Loucy (cell line): ENCODE measurements around the gene RAET1L.
"Not testable (repeated sequence)": the region's sequence is repeated elsewhere in the genome, so short reads cannot be mapped to it uniquely, and the experiment has no call there.

Source experiments
- H2AFZ ChIP-seq: fragments of 200-600 bp; sonication (generic); 2 replicates; pipeline ENCODE4 v1.6.0; 2016; ENCODE audit warnings: antibody characterized with exemption, mild to moderate bottlenecking, low read length, moderate library complexity
- H3F3A ChIP-seq: fragments of 200-600 bp; 2 replicates; pipeline ENCODE4 v1.6.0; 2016; ENCODE audit warnings: antibody characterized with exemption, low read depth, mild to moderate bottlenecking
- H3K27me3 ChIP-seq: fragments of 200-600 bp; sonication (generic); 2 replicates; pipeline ENCODE4 v1.6.1; 2014; ENCODE audit warnings: low read length, mild to moderate bottlenecking; ENCODE audit not compliant: insufficient read depth, poor library complexity, severe bottlenecking
- H3K36me3 ChIP-seq: fragments of 200-600 bp; sonication (generic); 2 replicates; pipeline ENCODE4 v1.6.1; 2016; ENCODE audit warnings: low read length; ENCODE audit not compliant: insufficient read depth
- H3K4me1 ChIP-seq: fragments of 200-600 bp; sonication (generic); 2 replicates; pipeline ENCODE4 v1.5.1; 2014; ENCODE audit warnings: low read length, mild to moderate bottlenecking; ENCODE audit not compliant: insufficient read depth, poor library complexity, severe bottlenecking
- H3K4me2 ChIP-seq: fragments of 200-600 bp; sonication (generic); 2 replicates; pipeline ENCODE4 v1.6.0; 2014; ENCODE audit warnings: antibody characterized with exemption, low read length, low read depth, mild to moderate bottlenecking; ENCODE audit not compliant: poor library complexity, severe bottlenecking
- H3K4me3 ChIP-seq: fragments of 200-600 bp; sonication (generic); 2 replicates; pipeline ENCODE4 v1.5.1; 2014; ENCODE audit warnings: low read length, mild to moderate bottlenecking, mixed read lengths; ENCODE audit not compliant: poor library complexity, severe bottlenecking
- H3K79me2 ChIP-seq: fragments of 200-600 bp; sonication (generic); 2 replicates; pipeline ENCODE4 v1.6.1; 2014; ENCODE audit warnings: low read length; ENCODE audit not compliant: insufficient read depth
- H3K9ac ChIP-seq: fragments of 200-600 bp; sonication (generic); 2 replicates; pipeline ENCODE4 v1.6.0; 2014; ENCODE audit warnings: mild to moderate bottlenecking, low read depth, low read length, moderate library complexity; ENCODE audit not compliant: poor library complexity, severe bottlenecking
- H3K9me2 ChIP-seq: fragments of 200-600 bp; sonication (generic); replicated peaks from 2 replicates; pipeline ENCODE4 v1.6.1; 2016; ENCODE audit warnings: low read depth, low read length, mixed read lengths
- H3K9me3 ChIP-seq: fragments of 200-600 bp; sonication (generic); 2 replicates; pipeline ENCODE4 v1.6.1; 2014; ENCODE audit warnings: mild to moderate bottlenecking, antibody characterized with exemption, low read length, low read depth; ENCODE audit not compliant: insufficient read depth
- H4K20me1 ChIP-seq: fragments of 200-600 bp; sonication (generic); 2 replicates; pipeline ENCODE4 v1.6.0; 2014; ENCODE audit warnings: antibody characterized with exemption, low read length, mild to moderate bottlenecking; ENCODE audit not compliant: insufficient read depth, poor library complexity, severe bottlenecking
- CTCF ChIP-seq: fragments of 200-600 bp; sonication (generic); conservative IDR thresholded peaks from 2 replicates; pipeline ENCODE4 v1.5.1; 2014; ENCODE audit warnings: mild to moderate bottlenecking, antibody characterized with exemption, low read length
- EZH2phosphoT487 ChIP-seq: fragments of 200-600 bp; IDR thresholded peaks from 2 replicates; pipeline ENCODE4 v1.6.1; 2018; ENCODE audit warnings: antibody characterized with exemption, mild to moderate bottlenecking, moderate library complexity, borderline replicate concordance

The RAET1L gene

GRCh38 chr6:150004101-150004782 is 21.1 kb downstream of the RAET1L start:
- Histone ChIP-seq H3K9me2 (no peaks in the 10 kb centered on the region), H3K9ac (peak overlapping the region; percentile 78), H3K79me2 (peaks cover 25% of the 10 kb centered on the region), H3K36me3 (no peaks in the 10 kb centered on the region), H2AFZ (peak overlapping the region; percentile 84), H3K9me3 (no peaks in the 10 kb centered on the region), H4K20me1 (peaks cover 4% of the 10 kb centered on the region), H3F3A (no peaks in the 10 kb centered on the region), H3K4me1 (peaks cover 37% of the 10 kb centered on the region), H3K4me2 (peak overlapping the region; percentile 98), H3K4me3 (peak overlapping the region; percentile 89), H3K27me3 (no peaks in the 10 kb centered on the region)
- TF ChIP-seq EZH2phosphoT487 (no peak), CTCF (no peak)

- not testable (repeated sequence) for H3F3A ChIP-seq, H3K27me3 ChIP-seq, H4K20me1 ChIP-seq, H3K9me3 ChIP-seq, H2AFZ ChIP-seq, H3K9me2 ChIP-seq, H3K36me3 ChIP-seq
- Histone ChIP-seq H3K4me3 (peak overlapping the region; percentile 89), H3K9ac (peak overlapping the region; percentile 78), H3K4me1 (peaks cover 37% of the 10 kb centered on the region), H3K79me2 (peaks cover 25% of the 10 kb centered on the region), H3K4me2 (peak overlapping the region; percentile 98)
Observed at GRCh38 chr6:150003599-150003998, 21.7 kb downstream of the RAET1L start.

GRCh38 chr6:150002710-150003109 is 22.6 kb downstream of the RAET1L start:
- H3K27me3 ChIP-seq, result no peaks in the 10 kb centered on the region
- H2AFZ ChIP-seq, result no peak overlapping the region
- TF ChIP-seq CTCF, result no peak
- no peak for TF ChIP-seq EZH2phosphoT487
- no peaks in the 10 kb centered on the region for H3K9me2 ChIP-seq
- peak overlapping the region; percentile 98 for H3K4me2 ChIP-seq
- no peaks in the 10 kb centered on the region for H3K9me3 ChIP-seq
- H3K36me3 ChIP-seq, result no peaks in the 10 kb centered on the region
- H3K9ac ChIP-seq, result no peak overlapping the region
- H3K79me2 ChIP-seq, result peaks cover 25% of the 10 kb centered on the region
- H3F3A ChIP-seq, result no peaks in the 10 kb centered on the region
- H3K4me1 ChIP-seq, result peaks cover 37% of the 10 kb centered on the region
- no peak overlapping the region for H3K4me3 ChIP-seq
- H4K20me1 ChIP-seq, result peaks cover 4% of the 10 kb centered on the region
